ENCODE results near the gene TRIM54.

DNA sequence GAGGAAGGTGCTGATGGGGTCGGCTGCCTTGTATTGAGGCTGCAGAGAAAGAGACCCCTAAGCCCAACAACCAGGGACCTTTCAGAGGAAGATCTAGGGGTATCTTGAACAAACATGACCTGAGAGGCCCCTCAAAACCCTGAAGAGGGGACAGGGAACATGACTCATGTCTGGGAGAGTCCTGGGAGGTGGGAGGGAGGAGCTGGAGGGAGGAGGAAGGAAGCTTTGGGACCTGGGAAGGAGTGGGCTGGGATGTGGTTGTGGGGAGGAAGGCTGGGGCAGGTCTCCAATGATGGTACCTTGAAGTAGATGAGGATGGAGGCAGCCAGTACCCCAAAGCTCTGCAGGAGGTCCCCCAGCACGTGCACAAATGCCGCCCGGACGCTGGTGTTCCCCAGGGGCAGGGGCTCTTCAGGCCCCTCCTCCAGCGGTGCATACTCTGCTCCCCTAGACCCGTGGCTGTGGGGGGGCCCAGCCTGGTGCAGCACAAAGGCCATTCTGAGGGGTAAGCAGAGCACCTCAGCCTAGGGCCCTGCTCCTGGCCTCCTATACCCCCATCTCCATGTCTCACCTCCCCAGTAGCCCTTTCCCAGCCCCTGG is 25.3 kb upstream of the TRIM54 start:
- TF ChIP-seq, protein P1, sequence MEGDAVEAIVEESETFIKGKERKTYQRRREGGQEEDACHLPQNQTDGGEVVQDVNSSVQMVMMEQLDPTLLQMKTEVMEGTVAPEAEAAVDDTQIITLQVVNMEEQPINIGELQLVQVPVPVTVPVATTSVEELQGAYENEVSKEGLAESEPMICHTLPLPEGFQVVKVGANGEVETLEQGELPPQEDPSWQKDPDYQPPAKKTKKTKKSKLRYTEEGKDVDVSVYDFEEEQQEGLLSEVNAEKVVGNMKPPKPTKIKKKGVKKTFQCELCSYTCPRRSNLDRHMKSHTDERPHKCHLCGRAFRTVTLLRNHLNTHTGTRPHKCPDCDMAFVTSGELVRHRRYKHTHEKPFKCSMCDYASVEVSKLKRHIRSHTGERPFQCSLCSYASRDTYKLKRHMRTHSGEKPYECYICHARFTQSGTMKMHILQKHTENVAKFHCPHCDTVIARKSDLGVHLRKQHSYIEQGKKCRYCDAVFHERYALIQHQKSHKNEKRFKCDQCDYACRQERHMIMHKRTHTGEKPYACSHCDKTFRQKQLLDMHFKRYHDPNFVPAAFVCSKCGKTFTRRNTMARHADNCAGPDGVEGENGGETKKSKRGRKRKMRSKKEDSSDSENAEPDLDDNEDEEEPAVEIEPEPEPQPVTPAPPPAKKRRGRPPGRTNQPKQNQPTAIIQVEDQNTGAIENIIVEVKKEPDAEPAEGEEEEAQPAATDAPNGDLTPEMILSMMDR (IDR thresholded peaks at IDR 0.05) = no peak
- TF ChIP-seq POLR2A (IDR thresholded peaks at IDR 0.05) = no peak
